ENCODE results near the gene CAMKK1.
A peak's percentile ranks its signal among the peaks of the same experiment; 100 is the strongest.

The CAMKK1 gene

DNA sequence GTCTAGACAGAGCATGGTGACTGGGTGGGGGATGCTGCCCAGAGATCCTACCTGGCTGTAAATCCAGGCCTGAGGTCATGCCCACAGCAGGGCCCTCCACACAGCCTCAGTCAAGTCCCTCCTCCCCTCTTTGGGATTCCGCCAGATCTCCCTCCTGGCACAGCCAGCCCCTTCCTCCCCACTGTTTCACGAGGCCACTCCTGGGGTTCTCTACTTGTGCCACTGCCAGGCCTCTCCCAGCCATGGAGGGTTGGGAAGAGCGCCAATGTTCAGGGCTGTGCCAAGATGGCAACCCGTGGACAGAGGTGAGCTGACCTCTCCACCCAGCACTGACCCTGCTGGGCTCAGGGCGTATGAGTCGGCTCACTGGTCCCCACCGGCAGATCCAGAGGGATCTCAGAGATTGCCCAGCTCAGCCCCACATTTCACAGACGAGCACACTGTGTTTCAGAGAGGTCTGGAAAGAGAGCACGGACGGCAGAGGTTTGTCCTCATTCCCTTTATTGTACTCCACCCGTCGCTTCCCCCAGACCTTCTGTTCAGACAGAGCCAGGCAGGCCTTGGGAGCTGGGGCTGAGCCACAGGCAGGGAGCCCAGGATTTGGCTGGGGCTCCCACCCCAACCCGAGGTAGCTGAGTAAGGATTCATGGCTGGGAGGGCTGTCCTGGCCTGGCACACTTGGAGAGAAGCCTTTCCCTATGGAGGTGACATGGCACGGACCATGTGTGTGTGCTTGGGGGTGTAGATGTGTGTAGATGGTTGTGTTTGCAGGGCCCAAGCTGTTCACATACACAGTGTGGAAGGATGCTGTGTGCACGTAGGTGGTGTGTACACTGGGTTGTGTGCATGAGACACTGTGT lies 3.5 kb upstream of the CAMKK1 start:
- no peak for TF ChIP-seq POLR2A (IDR thresholded peaks at IDR 0.05; ENCODE audit: low read depth, low read length)
- FAIRE-seq (no peak), DNase-seq (ENCODE audit: insufficient read length, low spot score) (no peak)

DNA sequence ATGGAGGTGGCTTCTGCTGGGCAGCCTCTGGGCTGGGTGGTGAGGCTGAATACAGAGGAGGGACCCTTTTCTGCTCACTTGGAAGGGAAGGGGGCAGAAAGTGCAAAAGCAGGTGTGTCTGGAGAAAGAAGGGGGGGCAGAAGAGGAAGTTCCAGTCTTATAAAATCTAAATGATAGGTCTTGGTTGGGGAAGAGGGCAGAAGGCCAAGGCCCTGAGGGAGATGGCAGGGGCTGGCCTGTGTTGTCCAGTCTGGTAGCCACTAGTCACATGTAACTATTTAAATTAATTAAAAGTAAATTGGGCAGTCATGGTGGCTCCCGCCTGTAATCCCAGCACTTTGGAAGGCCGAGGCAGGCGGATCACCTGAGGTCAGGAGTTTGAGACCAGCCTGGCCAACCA lies 2.5 kb upstream of the CAMKK1 start:
- DNase-seq (ENCODE audit: insufficient read length, low spot score) (no peak), FAIRE-seq (no peak)

DNA sequence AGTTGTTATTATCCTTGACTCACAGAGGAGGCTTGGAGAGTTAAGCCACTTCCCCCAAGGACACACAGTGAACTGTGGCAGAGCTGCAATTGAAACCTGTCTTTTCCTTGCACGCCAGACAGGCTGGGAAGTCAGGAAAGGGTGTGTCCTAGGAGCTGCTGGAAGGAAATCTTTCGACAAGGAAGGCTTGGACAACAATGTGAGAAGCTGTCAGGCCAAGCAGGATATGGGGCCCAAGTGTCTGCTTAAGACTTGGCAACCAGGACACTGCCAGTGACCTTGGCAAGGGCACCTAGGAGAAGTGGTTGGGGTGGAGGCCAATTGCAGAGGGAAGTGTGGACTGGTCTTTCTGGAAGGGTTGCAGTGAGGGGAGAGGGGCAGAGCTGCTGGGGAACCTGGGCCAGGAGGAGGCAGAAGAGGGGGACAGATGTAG lies 2.1 kb upstream of the CAMKK1 start:
- FAIRE-seq: no peak
- 0 out of 2 replicates have a peak, but pooled peaks have one; percentile 10 for TF ChIP-seq POLR2A (IDR thresholded peaks at IDR 0.05; ENCODE audit: low read depth, low read length)
- DNase-seq (ENCODE audit: insufficient read length, low spot score): peak; percentile 53

More for the DNA sequence above, 2.5 kb upstream of the CAMKK1 start:
- no peak for TF ChIP-seq POLR2A (IDR thresholded peaks at IDR 0.05; ENCODE audit: low read depth, low read length)

DNA sequence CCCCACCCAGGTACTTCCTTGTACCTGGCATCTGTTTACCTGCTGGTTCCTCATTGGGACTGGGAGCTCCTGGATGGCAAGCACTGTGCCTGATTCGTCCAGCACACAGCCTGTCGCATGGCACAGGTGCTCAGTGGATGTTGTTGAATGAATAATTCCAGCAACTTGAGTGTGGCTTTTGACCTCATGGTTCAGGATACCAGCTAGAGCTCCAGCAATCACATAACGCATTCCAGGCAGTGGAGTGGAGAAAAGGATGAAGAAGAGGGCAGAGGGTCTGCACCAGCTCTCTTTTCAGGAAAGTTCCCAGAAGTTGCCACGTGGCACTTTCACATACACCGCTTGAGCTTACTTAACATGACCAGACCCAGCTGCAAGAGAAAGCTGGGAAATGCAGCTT lies 1.3 kb upstream of the CAMKK1 start:
- no peak for DNase-seq (ENCODE audit: insufficient read length, low spot score)
- no peak for TF ChIP-seq POLR2A (IDR thresholded peaks at IDR 0.05; ENCODE audit: low read depth, low read length)
- no peak for FAIRE-seq

DNA sequence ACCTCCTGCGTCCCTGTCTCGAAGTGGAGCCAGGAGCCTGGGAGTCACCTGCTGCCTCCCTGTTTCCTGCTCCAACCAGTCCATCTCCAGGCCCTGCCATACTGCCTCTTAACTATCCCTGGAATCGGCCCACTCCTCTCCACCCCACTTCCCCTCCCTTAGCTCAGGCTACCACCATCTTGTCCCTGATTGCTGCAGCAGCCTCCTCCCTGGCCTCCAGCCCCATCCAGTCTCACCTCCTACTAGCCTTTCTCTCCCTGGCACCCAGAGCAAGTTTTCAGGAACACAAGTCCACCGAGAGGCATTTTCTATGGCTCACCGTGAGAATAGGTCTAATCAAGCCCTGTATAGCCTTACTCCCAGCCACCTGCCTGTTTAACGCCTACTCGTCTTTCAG lies 865 bp upstream of the CAMKK1 start:
- TF ChIP-seq POLR2A (IDR thresholded peaks at IDR 0.05; ENCODE audit: low read depth, low read length): no peak
- FAIRE-seq: no peak
- no peak for DNase-seq (ENCODE audit: insufficient read length, low spot score)

DNA sequence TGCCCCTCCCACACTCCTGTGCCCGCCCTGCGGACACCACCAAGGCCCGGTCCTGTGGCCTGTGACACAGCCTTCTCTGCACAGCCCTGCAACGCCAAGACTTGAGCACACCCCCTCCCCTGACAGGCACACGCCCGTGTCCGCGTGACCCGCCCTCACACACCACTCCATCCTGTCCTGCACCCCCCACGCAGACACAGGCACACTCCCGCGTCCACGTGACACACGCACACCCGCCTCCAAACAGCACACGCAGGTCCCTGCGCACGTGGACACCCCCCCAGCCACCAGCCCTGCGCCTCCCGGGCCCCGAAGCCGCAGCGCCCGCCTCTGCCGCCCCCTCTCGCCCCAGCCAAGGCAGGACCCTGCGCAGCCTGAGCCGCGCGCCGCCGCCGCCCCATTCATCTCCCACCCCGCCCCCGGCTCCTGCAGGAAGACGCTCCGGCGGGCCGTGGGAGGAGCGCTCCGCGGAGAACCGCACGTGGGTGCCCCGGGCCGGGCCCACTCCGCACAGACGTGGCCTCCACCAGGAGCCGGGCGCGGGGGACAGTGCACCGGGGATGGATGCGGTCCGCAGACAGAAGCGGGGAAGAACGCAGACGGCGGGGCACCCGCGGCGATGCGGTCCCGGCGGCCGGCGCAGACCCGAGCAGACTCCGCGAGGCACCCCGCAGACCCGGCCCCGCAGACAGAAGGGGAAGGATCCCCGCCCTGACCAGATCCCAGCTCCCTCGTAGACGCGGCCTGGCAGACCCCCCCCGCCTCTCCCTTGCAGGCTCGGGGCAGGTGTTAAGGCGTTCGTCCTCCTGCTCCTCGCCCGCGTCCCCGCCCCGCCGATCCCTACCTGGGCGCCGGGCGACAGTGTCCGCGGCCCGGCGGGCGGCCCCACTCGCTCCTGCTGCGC lies 506 bp downstream of the CAMKK1 start:
- peak; percentile 31; the same call in 1 of the 2 replicates for TF ChIP-seq POLR2A (IDR thresholded peaks at IDR 0.05; ENCODE audit: low read depth, low read length)
- DNase-seq (ENCODE audit: insufficient read length, low spot score): peak; percentile 91
- FAIRE-seq: peak; percentile 43

DNA sequence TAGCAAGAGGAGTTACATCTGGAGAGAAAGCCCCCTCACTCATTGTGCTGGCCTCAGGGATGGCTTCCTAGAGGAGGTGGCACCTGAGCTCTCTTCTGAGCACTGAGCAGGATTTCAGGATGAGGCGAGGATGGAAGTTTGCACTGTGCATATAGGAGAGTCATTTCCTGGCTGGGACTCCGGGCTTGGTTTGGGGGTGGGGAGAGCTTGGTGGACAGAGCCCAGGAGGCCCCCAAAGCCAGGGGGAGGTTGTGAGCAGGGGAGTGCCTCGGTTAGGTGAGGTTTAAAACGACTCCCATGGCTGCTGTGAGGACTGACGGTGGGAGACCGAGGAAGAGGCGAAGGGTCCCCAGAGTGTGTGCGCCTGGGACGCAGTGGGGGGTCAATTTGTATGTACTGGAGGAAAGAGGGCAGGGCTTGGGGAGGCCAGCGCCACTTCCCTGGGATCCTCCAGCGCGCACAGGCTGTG lies 1.2 kb downstream of the CAMKK1 start:
- DNase-seq (ENCODE audit: insufficient read length, low spot score) (peak; percentile 51), FAIRE-seq (no peak)
- no peak for TF ChIP-seq POLR2A (IDR thresholded peaks at IDR 0.05; ENCODE audit: low read depth, low read length)

DNA sequence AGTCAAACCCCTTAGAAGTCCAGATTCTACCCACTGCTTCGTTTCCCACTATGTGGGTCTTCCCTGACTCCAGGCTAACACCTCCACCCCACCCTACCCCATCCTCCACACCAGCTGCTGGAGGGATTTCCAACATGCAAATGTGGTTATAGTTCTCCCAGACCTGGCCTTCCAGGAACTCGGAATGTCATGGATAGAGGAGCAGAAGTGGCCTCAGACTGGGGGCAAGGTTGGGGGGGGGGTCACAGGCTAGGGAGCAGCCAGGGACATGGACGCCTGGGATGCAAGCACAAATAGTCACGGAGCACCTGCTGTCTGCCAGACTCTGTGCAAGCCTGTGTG lies 2.0 kb downstream of the CAMKK1 start:
- DNase-seq (ENCODE audit: insufficient read length, low spot score): no peak
- no peak for FAIRE-seq
- no peak for TF ChIP-seq POLR2A (IDR thresholded peaks at IDR 0.05; ENCODE audit: low read depth, low read length)

DNA sequence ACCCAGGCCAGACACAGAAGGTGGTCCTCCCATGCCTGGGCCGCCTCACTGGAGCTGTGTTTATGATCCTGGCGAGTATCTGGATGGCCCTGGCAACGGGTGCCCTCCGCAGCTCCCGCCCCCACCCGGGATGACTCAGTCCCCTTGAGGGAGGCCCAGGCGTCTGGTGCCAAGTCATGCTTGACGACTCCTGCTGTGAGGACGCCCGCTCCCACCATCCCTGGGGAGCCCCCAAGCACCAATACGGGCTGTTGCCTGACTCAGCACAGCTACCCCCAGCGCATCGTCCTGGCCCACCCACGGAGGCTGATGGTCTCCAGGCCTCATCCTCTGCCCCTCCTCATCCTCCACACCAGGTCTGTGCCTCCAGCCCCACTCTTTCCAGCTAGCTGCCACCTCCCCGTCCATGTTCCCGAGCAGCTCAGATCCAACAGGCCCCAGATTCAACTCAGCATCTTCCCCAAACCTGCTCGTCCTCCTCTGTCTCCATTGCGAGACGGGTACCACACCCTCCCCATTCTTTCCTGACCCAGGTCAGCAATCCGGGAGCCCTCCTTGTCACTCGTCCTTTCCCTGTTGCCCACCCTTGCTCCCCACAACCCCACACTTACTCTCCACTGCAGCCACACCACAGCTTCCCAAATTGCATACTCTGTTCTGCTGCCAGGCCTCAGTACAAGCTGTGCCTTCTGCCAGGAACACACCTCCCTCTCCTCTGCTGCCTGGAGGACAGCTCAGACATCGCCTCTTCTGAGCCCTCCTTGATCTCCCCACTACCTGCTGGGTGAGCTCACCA lies 2.6 kb downstream of the CAMKK1 start:
- TF ChIP-seq POLR2A (IDR thresholded peaks at IDR 0.05; ENCODE audit: low read depth, low read length): no peak; the same call in none of the 2 replicates
- peak; percentile 97 for DNase-seq (ENCODE audit: insufficient read length, low spot score)
- FAIRE-seq: peak; percentile 61

DNA sequence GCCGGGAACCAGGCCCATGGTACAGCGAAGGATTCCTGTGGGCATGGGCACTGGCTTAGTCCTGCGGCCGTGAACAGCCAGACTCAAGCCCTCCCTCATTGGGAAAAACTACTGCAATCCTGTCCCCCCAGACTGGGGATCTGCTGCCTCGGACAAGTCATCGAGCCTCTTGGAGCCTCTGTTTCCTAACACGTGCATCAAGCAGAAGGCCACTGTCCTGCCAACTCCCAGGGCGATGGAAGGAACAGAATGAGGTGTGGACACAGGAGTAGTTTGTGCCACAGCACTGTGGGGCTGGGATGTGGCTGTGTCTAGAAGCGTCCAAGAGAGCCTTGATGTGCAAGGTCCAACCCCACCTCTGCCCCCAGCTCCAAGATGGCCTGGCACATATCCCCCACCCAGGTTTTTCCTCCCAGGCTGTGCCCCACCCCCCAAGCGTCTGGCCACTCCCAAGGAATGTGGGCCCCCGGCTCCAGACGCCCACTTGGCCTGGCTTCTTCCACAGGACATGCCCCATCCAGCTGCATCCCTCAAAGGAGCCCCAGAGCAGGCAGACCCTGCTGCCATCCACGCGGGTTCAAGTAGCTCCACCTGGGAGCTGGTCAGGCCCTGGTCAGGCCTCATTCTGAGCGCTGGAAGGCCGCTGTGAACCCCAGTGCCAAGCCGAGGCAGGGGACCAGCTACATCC lies 3.4 kb downstream of the CAMKK1 start:
- FAIRE-seq (no peak), DNase-seq (ENCODE audit: insufficient read length, low spot score) (no peak)
- TF ChIP-seq POLR2A (IDR thresholded peaks at IDR 0.05; ENCODE audit: low read depth, low read length): peak; percentile 7; the same call in 1 of the 2 replicates

DNA sequence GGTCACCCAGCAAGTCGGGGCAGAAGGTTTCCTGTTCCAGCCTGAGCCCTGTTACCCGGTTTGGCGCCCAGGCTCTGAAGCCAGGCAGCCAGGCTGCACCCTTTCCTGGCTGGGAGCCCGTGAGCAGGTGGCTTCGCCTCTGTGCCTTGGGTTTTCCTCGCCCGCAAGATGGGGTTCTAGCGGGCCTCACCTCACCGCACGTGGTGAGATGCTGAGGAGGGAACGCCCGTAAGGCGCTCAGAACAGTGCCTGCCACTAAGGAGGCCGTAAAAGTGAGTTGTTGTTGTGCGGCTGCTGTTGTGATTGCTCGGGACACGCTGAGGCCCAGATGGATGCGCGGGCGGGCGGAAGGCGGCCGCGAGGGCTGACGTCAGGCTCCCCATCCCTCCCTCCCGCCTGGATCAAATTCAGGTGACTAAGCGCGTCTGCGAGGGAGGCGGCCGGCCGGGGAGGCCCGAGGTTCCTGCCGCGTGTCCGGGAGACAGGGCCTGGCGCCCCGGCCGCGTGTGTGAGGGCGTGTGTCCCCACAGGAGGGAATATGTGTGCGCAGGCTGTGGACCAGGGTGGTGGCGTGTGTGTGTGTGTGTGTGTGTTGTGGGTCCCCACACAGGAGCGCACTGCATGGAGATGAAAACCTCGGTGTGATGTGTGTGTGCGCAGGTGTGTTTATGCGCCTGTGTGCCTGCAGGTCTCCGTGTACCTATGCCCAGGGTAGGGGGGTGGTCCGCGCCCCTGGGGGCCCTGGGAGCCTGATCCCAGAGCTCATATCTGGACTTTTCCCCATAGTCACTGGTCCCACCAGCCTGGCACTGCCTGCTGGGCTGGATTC lies 4.3 kb downstream of the CAMKK1 start:
- DNase-seq (ENCODE audit: insufficient read length, low spot score): peak; percentile 91
- no peak for TF ChIP-seq POLR2A (IDR thresholded peaks at IDR 0.05; ENCODE audit: low read depth, low read length)
- FAIRE-seq: no peak

DNA sequence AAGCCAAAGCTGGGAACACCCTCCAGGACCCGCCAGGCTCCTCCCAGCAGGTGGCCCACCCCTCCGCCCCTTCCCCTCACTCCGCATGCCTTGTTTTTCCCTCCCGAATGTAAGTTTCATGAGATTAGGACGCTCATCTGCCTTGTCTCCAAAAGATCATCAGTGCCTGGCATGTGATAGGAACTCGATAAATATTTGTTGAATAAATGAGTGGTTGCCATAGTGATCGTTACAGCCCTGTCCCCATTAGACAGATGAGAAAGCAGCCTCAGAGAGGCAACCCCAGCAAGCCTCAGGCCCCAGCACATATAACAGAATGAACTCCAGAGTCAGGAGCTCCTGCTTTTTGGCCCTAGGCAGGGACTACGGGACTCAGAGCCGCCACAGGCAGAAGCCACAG lies 5.0 kb downstream of the CAMKK1 start:
- TF ChIP-seq POLR2A (IDR thresholded peaks at IDR 0.05; ENCODE audit: low read depth, low read length): no peak
- DNase-seq (ENCODE audit: insufficient read length, low spot score): no peak
- FAIRE-seq: no peak
